ENCODE data around the gene GLT8D2.

DNA sequence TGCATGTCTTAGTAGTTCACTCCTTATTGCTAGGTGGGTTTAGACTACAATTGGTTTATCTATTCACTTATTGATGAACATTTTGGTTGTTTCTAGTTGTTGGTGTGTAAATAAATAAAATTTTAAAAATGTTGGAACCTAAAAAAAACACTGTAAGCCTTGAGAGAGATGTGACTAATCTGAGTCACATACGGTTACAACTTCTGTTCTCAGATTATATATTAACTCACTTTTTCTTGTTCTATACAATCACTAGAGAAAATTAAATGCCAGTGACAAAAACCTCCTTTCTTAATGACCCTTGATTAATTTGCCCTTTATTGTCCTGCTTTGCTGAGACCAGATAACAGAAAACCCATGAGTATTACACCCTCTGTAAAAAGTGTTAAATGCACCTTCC, 91.4 kb downstream of the GLT8D2 start:
- TF ChIP-seq, protein P1, sequence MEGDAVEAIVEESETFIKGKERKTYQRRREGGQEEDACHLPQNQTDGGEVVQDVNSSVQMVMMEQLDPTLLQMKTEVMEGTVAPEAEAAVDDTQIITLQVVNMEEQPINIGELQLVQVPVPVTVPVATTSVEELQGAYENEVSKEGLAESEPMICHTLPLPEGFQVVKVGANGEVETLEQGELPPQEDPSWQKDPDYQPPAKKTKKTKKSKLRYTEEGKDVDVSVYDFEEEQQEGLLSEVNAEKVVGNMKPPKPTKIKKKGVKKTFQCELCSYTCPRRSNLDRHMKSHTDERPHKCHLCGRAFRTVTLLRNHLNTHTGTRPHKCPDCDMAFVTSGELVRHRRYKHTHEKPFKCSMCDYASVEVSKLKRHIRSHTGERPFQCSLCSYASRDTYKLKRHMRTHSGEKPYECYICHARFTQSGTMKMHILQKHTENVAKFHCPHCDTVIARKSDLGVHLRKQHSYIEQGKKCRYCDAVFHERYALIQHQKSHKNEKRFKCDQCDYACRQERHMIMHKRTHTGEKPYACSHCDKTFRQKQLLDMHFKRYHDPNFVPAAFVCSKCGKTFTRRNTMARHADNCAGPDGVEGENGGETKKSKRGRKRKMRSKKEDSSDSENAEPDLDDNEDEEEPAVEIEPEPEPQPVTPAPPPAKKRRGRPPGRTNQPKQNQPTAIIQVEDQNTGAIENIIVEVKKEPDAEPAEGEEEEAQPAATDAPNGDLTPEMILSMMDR (IDR thresholded peaks at IDR 0.05; ENCODE audit: low read depth, low read length, poor library complexity, severe bottlenecking), result no peak
- TF ChIP-seq EZH2phosphoT487 (IDR thresholded peaks at IDR 0.05; ENCODE audit: borderline replicate concordance, low read length), result no peak

All from DOHH2 (cell line).